Peyer's patch (tissue), 4 donors: ENCODE results near the gene C5orf52.

Experiments
- CTCF ChIP-seq, 6 experiments: fragments of 450-650 bp in 4 of 6; fragments of 200-600 bp in 2 of 6; sonication (generic) in 1 of 6; IDR thresholded peaks; one replicate each; pipeline ENCODE4 v1.5.1; 2017 to 2019; ENCODE audit warnings: antibody characterized with exemption in 6 of 6, mild to moderate bottlenecking in 3 of 6, moderate library complexity in 1 of 6
- POLR2A ChIP-seq, 2 donors: fragments of 450-650 bp; IDR thresholded peaks; one replicate each; pipeline ENCODE4 v1.5.1; 2017; ENCODE audit warnings: antibody characterized with exemption in 2 of 2, mild to moderate bottlenecking in 2 of 2, moderate library complexity in 2 of 2

- TF ChIP-seq POLR2A (IDR thresholded peaks at IDR 0.05) (no peak), CTCF (IDR thresholded peaks at IDR 0.05) (no peak)
Observed at GRCh38 chr5:157679801-157680200, 8.5 kb downstream of the C5orf52 start.
